Smooth muscle cell (in vitro differentiated cells): ENCODE data around the gene AGBL4. TPM values are rescaled to one million over a fixed set of nuclear protein-coding genes. Genes with fewer than 3 reads are reported as not detected.

ENCODE experiments used
- DNase-seq: peaks from one replicate; lab custom pipeline; 2025; ENCODE audit not compliant: unreplicated experiment; lab: John Stamatoyannopoulos, UW
- H2AFZ ChIP-seq: fragments of 200-600 bp; sonication (generic); 2 replicates; pipeline ENCODE4 v1.6.0; 2016; ENCODE audit warnings: antibody characterized with exemption, low read depth, mild to moderate bottlenecking
- H3F3A ChIP-seq: fragments of 200-600 bp; sonication (generic); 2 replicates; pipeline ENCODE4 v1.6.0; 2017; ENCODE audit warnings: antibody characterized with exemption, low read depth
- H3K27ac ChIP-seq: fragments of 200-600 bp; sonication (generic); 2 replicates; pipeline ENCODE4 v1.5.1; 2016; ENCODE audit warnings: low read depth, mild to moderate bottlenecking
- H3K27me3 ChIP-seq: fragments of 200-600 bp; sonication (generic); 2 replicates; pipeline ENCODE4 v1.6.1; 2016; ENCODE audit warnings: low read depth, mild to moderate bottlenecking
- H3K36me3 ChIP-seq: fragments of 200-600 bp; sonication (generic); 2 replicates; pipeline ENCODE4 v1.5.1; 2016; ENCODE audit warnings: low read depth
- H3K4me1 ChIP-seq: fragments of 200-600 bp; sonication (generic); 2 replicates; pipeline ENCODE4 v1.5.1; 2016; ENCODE audit warnings: low read depth
- H3K4me2 ChIP-seq: fragments of 200-600 bp; sonication (generic); 2 replicates; pipeline ENCODE4 v1.6.0; 2016; ENCODE audit warnings: mild to moderate bottlenecking
- H3K4me3 ChIP-seq: fragments of 200-600 bp; sonication (generic); 2 replicates; pipeline ENCODE4 v1.5.1; 2016; ENCODE audit warnings: mild to moderate bottlenecking
- H3K79me2 ChIP-seq: fragments of 200-600 bp; sonication (generic); 2 replicates; pipeline ENCODE4 v1.6.0; 2016; ENCODE audit warnings: low read depth, mild to moderate bottlenecking
- H3K9ac ChIP-seq: fragments of 200-600 bp; sonication (generic); 2 replicates; pipeline ENCODE4 v1.6.0; 2016; ENCODE audit warnings: low read depth
- H3K9me3 ChIP-seq: fragments of 200-600 bp; sonication (generic); replicated peaks from 2 replicates; pipeline ENCODE4 v1.5.1; 2016; ENCODE audit warnings: low read depth
- H4K20me1 ChIP-seq: fragments of 200-600 bp; sonication (generic); 2 replicates; pipeline ENCODE4 v1.6.0; 2016; ENCODE audit warnings: low read depth
- WGBS: methylation state at CpG from one replicate; pipeline ENCODE4 v1.1.7; 2016; ENCODE audit warnings: low lambda C conversion rate; 5-methylcytosine and 5-hydroxymethylcytosine counted together
- polyA plus RNA-seq: library from polyadenylated mRNA; unstranded; fragments of >200 nt; fragmentation: Nextera tagmentation; extraction: Ambion mirVana; gene quantifications from 2 replicates; pipeline ENCODE4 v1.2.1, GENCODE V29; 2016
- total RNA-seq: library from RNA; depleted of rRNA; stranded (reverse); fragments of >200 nt; gene quantifications from 2 replicates; pipeline ENCODE4 v1.2.3, GENCODE V29; 2014
- TF ChIP-seq, protein P1 (sequence below): fragments of 200-600 bp; sonication (generic); IDR thresholded peaks from 2 replicates; pipeline ENCODE4 v1.5.1; 2017; ENCODE audit warnings: borderline replicate concordance, mild to moderate bottlenecking, antibody characterized with exemption; ENCODE audit not compliant: insufficient read depth, poor library complexity, severe bottlenecking

Gene AGBL4
- total and polyA plus RNA-seq, 2 experiments from 2014 or later = 0.29 TPM; not detected in 1

DNA sequence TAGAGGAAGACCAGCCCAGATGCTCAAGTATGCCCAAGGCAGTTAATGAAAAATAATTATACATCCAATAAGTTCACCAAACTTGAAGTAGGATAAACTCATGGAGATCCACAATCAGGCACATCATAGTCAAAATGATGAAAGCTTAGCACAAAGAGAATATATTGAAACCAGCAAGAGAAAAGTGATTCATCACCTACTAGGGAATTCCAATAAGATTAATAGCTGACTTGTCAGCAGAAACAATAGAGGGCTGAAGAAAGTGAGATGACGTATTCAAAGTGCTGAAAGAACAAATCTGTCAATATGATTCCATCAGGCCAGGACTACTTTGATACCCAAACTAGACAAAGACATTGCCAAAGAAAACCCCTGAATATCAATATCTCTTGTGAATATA is 995.4 kb downstream of the AGBL4 start:
- Histone ChIP-seq H3K79me2 (no peaks in the 10 kb centered on the region), H3K4me3 (no peak overlapping the region), H3K27me3 (no peaks in the 10 kb centered on the region), H3F3A (no peaks in the 10 kb centered on the region), H3K4me1 (no peaks in the 10 kb centered on the region), H3K4me2 (no peak overlapping the region), H3K27ac (no peak overlapping the region), H3K9me3 (peaks cover 5% of the 10 kb centered on the region), H2AFZ (no peak overlapping the region), H4K20me1 (no peaks in the 10 kb centered on the region), H3K36me3 (no peaks in the 10 kb centered on the region), H3K9ac (no peak overlapping the region)
- WGBS = 81% methylated on average over 1 of the region's 1 CpG
- TF ChIP-seq, protein P1, sequence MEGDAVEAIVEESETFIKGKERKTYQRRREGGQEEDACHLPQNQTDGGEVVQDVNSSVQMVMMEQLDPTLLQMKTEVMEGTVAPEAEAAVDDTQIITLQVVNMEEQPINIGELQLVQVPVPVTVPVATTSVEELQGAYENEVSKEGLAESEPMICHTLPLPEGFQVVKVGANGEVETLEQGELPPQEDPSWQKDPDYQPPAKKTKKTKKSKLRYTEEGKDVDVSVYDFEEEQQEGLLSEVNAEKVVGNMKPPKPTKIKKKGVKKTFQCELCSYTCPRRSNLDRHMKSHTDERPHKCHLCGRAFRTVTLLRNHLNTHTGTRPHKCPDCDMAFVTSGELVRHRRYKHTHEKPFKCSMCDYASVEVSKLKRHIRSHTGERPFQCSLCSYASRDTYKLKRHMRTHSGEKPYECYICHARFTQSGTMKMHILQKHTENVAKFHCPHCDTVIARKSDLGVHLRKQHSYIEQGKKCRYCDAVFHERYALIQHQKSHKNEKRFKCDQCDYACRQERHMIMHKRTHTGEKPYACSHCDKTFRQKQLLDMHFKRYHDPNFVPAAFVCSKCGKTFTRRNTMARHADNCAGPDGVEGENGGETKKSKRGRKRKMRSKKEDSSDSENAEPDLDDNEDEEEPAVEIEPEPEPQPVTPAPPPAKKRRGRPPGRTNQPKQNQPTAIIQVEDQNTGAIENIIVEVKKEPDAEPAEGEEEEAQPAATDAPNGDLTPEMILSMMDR = no peak
- DNase-seq = no peak

DNA sequence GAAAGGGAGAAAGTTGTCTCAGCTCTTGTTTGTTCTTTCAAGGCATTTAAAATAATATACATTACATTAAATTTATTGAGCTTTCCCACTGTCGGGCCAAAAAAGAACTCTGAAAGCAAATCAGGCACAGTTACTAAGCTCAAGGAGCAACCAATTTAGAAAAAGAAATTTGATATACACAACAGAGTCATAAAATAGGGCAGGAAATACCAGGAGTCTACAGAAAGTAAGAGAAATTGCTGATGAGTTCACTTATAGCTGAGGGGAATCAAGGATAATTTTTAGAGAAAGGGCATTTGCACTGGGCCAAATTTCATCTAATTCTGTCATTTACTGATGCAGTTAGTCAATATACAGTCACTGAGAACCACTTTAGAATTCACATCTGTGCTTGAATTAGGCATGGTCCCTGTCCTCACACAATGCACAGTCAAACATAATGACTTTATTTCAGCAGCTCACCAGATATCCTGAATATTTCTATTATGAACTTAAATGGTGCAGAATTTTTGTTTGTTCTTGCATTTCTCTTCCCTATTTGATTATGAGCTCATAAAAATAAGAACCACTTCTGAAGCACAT is 997.4 kb downstream of the AGBL4 start:
- H4K20me1 ChIP-seq = no peaks in the 10 kb centered on the region
- 73% methylated on average over 1 of the region's 1 CpG for WGBS

DNA sequence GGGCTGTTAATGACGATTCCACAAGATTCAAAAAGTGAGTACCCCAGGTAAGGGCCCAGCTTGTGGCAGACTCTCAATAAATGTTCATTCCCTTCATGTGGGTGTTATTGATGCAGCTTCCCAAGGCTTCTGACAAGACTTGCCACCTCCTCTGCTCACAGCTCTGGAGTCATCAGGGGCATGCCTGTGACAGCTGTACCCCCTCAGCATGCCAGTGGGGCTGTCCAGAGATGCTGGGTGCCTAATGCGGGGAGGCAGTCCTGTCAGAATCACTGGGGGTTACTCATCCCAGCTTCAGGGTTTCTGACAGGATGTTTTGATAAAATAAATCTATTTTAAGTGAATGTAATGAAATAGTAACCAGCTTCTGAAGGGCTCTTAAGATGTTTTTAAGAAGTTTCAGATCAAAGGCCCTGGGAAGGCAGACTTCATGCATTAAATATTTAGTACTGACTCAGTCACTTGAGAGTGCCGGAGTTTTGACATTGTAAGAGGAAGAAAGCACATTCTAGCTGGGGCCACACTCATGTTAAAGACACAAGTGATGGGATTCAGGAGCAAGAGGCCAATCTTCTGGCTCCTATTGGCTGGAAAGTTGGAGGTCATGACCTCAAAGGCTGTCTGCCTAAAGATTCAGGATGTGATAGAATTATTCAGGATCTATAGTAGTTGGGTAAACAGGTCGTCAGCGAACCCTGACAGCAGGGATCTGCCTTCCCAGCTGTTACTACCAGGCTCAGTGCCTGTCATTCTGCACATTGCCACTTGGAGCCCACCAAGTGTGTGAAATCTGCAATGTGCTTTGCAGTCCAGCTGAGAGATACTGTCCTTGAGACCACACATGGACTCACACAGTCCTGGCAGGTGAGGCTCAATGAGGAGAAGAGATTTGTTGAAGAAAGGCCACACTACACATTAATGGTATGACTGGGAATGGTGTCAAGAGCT is 1007.5 kb downstream of the AGBL4 start:
- Histone ChIP-seq H3K79me2 (no peaks in the 10 kb centered on the region), H3K27me3 (no peaks in the 10 kb centered on the region), H2AFZ (no peak overlapping the region), H3K9me3 (peaks cover 3% of the 10 kb centered on the region), H3K4me3 (no peak overlapping the region), H3K4me1 (no peaks in the 10 kb centered on the region), H3F3A (no peaks in the 10 kb centered on the region), H3K4me2 (no peak overlapping the region), H3K27ac (no peak overlapping the region), H4K20me1 (no peaks in the 10 kb centered on the region), H3K36me3 (no peaks in the 10 kb centered on the region), H3K9ac (no peak overlapping the region)
- TF ChIP-seq, protein P1 = no peak
- no peak for DNase-seq
- 72% methylated on average over 5 of the region's 5 CpGs for WGBS

More for the DNA sequence above, 997.4 kb downstream of the AGBL4 start:
- Histone ChIP-seq H3K4me3 (no peak overlapping the region), H3K9me3 (peaks cover 4% of the 10 kb centered on the region), H3K27me3 (no peaks in the 10 kb centered on the region), H3K4me2 (no peak overlapping the region), H3K9ac (no peak overlapping the region), H3F3A (no peaks in the 10 kb centered on the region), H2AFZ (no peak overlapping the region), H3K4me1 (no peaks in the 10 kb centered on the region), H3K79me2 (no peaks in the 10 kb centered on the region), H3K36me3 (no peaks in the 10 kb centered on the region), H3K27ac (no peak overlapping the region)
- DNase-seq = no peak
- TF ChIP-seq, protein P1 = no peak
